HG03095 (cell line): ENCODE data around the gene APIP.
A peak's percentile ranks its signal among the peaks of the same experiment; 100 is the strongest.

Experiments
- ATAC-seq: cut with Tn5 transposase; IDR thresholded peaks from one replicate; pipeline ENCODE4 v1.9.1; 2021; ENCODE audit warnings: moderate library complexity; ENCODE audit not compliant: unreplicated experiment

APIP gene, protein sequence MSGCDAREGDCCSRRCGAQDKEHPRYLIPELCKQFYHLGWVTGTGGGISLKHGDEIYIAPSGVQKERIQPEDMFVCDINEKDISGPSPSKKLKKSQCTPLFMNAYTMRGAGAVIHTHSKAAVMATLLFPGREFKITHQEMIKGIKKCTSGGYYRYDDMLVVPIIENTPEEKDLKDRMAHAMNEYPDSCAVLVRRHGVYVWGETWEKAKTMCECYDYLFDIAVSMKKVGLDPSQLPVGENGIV

DNA sequence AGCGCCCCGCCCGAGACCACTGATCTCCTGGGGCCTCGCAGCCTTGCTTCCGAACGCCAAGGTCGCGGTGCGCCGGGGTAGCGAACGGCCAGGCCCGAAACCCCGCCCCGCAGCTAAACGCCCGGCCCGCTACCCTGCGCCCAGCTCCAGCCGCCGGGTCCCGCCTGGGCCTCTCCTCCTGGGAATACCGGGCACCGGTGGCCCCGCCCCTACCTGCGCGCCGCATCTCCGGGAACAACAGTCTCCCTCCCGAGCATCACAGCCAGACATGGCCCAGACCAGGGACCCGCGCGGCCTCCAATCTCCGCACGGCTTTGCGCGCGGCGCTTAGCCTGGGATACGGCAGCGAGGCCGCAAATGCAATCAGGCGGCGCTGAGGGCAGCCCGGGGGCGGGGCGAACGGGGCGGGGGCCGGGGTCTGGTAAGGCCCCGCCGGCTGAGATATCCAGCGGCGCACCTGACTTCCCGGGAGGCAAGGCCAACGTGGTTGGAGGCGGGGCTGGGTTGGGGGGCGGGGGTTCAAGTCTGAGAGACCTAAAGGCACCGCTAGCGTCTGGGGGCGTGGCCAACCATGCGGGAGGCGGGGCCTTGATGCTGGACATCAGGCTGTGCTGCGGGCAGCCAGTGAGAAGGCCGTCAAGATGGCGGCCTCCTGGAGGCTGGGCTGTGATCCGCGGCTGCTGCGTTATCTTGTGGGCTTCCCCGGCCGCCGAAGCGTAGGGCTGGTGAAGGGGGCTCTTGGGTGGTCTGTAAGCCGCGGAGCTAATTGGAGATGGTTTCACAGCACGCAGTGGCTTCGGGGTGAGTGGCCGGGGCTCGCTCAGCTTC lies at the start of gene APIP, which contains the start of gene PDHX:
Gene APIP (minus strand): TSS at position 365 of the 828 bp plus-strand sequence. CDS start 95 bp downstream, at position 270.
Gene PDHX (plus strand): TSS at position 604 of the 828 bp plus-strand sequence. CDS start 38 bp downstream, at position 642.
- ATAC-seq: peak; percentile 95

DNA sequence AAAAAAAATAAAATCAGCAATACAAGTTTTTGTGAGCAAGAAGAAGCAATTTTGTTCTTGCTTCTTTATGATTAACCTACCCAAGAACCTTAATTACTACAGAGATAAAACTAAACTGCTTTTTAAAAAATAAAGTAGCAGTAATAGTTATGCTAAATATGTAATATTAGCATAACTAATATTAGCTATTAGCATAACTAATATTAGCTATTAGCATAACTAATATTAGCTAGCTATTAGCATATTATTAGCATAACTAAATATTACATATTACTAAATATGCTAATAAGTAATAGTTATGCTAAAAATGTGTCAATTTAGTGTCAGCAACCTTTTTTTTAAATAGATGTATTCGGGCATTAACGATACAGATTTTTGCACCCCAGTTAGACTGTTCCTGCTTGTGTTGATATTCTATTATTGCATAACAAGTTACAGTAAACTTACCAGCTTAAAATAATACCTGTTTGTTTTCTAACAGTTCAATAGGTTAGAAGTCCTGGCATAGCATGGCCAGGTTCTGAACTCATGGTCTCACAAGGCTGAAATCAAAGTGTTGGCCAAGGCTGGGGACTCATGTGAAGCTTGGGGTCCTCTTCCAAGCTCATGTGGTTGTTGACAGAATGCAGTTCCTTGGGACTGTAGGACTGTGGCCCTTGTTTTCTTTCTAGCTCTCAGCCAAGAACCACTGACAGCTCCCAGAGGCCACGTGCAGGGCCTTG lies 48.6 kb upstream of the APIP start:
- no peak for ATAC-seq

DNA sequence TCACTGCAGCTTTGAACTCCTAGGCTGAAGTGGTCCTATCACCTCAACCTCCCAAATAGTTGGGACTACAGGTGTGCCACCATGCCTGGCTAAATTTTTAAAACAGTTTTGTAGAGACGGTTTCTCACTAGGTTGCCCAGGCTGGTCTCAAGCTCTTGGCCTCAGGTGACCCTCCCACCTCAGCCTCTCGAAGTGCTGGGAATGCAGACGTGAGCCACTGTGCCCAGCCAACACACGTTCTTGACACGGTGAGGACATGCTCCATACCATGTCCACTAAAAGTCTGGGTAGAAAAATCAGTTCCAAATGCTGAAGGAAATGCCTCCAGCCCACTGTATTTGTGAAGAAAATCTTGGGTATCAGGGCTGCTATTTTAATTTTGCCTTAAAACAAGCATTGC lies 47.2 kb upstream of the APIP start:
- no peak for ATAC-seq

DNA sequence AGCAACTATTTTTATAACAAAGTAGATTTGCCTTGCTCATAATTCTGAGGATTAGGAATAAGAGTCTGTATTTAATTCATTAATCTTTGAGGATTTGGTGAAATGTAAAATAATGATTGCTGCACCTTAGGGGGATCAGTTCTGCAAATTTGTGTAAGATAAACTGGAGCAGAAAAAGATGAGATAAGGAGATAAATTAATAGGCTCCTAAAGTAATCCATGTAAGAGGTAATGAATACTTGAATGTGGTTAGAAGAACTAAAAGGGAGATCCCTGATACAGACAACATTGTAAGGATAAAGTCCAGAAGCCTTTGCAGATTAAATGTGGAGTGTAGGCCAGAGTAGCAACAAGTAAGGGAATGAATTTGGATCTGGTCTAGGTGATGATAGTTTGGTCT lies 45.9 kb upstream of the APIP start:
- no peak for ATAC-seq

DNA sequence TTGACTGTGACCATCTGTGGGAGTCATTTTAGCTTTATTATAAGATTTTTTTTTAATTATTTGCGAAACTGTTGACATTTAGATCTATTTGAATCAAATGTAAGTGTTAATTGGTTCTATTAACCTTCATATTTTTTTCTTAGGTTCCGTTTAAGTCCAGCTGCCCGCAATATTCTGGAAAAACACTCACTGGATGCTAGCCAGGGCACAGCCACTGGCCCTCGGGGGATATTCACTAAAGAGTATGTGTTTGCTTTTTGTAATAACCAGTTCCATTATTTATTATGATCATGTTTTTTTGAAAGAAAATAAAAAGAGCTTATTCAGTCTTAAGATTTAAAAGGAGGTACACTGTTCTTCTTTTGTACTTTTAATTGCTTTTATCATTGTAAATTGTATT lies 44.1 kb upstream of the APIP start:
- ATAC-seq: no peak

DNA sequence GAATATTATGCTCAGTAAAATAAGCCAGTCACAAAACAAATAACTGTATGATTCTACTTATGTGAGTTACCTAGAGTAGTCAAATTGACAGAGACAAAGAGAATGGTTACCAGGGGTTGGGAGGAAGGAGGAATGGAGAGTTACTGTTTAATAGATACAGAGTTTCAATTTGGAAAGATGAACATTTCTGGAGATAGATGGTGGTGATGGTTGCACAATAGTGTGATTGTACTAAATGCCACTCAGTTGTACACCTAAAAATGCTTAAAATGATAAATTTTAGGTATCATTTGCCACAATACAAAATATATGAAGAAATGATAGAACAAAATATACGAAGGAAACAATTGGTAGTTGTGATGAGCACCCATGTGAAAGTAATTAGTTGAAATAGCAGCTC lies 43.6 kb upstream of the APIP start:
- ATAC-seq: no peak

DNA sequence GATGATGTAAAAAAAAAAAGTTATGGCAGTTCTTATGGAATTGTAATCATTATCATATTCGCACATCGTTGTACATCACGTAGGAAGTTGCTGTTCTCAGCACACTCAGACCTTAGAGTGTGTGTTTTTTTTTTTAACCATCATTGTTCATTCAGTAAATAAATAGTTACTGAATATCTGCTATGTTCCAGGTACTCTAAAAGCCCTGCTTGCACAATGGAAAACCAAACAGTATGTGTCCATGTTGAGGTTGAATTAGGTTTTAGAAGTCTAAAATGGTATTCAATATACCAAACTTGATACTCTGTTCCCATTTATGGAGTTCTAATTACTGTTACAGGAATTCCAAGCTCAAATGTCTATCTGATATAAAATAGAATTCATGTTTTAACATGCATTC lies 41.4 kb upstream of the APIP start:
- no peak for ATAC-seq

DNA sequence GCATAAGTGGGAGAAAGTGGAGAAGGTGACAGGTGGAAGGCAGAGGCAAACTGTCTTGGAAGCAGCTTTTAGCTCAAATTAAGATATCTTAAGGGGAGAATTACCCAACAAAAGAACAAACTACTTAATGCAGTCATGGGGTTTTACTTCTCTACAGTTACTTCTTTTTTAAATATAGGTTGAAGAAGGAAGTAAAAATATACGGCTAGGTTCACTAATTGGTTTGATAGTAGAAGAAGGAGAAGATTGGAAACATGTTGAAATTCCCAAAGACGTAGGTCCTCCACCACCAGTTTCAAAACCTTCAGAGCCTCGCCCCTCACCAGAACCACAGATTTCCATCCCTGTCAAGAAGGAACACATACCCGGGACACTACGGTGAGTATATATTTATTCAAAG lies 41.0 kb upstream of the APIP start:
- no peak for ATAC-seq

DNA sequence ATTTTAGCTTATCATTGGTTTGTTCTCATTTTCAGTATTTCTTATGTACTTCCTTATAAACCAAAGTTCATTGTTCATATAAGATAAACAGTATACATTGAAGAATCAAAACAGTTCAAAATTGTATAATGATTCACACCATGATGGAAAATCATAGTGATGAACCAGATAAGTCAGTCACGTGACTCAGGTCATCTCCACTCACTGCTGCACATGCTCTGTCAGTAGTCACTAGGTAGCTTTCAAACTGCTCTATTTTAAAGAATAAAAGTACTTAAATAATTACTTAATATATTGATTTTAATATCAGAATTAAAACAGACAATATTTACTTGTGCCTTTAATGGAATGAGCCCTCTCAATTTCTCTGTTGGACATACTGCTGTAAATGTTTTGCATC lies 37.8 kb upstream of the APIP start:
- ATAC-seq: no peak

DNA sequence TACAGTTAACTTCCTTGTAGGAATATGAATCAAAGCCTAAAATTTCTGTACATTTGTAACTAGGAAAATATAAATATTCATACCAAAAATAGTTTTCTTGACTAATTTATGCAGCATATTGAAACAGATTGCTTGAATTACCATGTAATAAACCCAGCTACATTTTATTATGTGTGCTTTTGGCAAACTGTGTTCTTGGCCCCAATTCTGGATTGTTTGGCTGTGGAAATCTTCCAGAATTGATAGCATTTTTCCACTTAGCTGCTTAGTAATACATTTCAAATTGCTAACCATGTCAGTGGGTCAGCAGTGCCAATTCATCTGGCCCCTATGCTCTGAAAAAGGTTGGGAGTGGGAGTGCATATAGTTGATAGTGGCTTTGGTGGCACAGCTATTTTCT lies 32.5 kb upstream of the APIP start:
- ATAC-seq: no peak

DNA sequence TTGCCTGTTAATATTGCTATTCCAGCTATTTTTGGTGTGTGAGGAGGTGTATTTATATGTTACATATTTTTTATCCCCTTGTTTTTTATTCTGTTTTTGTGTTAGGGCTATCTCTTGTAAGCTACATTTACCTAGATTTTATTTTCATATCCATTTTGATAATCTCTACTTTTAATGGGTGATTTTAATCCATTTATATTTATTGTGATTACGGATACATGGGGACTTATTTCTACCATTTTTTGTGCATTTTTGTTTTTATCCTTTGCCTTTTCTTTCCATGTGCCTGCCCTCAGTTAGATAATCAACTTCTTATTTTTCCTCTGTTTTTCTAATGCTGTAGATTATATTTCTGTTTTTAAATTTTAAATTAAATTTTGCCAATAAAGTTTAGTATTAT lies 28.5 kb upstream of the APIP start:
- ATAC-seq: no peak

DNA sequence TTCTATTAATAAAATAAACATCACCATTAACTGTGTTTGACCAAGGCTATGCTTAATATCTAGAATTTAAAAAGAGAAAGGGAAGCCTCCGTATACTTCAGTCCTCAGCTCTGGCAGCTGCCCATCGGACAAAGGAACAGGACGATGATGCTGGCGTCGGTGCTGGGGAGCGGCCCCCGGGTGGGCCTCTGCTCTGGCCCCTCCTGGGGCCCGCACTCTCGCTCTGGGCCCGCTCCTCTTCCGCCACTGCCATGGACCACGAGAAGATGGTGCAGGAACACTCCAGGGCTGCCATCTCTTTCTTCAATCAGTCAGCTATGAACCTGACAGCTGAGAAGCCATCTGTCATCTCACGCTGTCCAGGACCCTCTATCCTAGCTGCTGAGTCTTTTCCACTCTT lies 25.5 kb upstream of the APIP start:
- no peak for ATAC-seq

DNA sequence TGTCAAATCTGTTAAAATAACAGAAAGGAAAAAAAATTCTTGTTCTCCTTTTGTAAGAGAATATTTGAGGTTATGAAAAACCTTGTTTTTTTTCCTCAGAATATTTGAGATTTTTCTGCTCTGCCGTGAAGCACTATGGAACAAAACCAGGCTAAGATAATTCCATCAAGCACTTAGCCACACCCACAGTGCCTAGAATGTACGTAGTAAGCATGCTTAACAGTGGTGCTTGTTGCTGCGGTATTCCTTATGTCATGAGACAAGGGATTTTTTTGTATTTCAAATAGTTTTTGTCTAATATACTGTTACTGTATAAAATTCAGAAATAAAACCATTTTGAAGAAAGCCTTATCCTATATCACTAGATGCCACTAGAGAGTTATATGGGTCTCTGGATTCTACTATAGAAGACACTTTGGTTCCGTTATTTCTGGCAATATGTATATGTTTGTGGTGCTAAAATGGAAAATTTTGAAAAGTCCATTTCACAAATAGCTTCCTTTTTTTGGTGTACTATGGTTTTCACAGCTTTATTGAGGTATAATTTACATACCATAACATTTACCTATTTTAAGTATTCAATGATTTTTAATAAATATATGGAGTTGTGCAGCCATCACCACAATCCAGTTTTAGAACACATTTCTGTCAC lies 24.0 kb upstream of the APIP start:
- no peak for ATAC-seq

DNA sequence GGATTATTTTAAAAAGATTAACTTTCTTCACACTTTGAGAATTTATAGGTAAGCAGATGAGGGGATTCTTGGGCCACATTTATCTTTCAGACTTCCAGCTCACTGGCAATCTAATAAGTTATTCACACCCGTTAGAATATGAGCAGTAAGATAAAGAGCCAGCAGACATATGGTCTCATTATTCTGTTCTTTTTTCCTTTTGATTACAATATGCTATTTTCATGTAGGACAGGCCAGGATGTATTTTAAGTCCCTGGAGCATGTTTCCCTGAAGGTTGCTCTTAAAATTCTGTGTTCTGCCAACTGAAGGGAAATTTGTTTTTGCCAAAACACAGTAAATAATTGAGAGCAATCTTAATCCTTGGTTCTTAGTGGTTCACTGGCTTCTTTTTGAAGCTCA lies 22.4 kb upstream of the APIP start:
- no peak for ATAC-seq

DNA sequence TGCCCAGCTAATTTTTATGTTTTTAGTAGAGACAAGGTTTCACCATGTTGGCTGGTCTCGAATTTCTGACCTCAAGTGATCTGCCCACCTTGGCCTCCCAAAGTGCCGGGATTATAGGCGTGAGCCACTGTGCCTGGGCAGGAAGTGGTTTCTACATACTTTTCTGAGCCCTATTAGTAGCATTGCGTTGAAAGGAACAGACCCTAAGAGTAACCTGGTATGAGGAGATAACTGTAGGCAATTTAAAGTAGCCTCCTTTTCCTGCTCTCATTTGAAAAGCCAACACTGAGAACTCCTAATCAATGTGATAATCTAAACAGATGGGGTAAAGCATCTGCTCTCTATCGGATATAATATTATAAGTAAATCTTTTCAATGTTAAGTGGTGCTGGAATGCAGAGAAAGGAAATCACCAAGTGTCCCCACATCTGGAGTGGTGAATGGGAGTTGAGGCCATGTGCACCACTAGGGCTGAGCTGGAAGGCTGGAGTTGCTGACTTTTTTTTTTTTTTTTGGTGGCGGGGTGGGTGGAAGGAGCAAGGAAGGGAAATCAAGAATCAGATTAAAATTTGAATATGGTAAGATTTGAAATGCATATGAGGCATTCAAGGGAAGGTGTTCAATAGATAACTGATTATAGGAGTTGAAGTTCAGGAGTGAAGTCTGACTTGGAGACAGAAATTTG lies 20.9 kb upstream of the APIP start:
- no peak for ATAC-seq

DNA sequence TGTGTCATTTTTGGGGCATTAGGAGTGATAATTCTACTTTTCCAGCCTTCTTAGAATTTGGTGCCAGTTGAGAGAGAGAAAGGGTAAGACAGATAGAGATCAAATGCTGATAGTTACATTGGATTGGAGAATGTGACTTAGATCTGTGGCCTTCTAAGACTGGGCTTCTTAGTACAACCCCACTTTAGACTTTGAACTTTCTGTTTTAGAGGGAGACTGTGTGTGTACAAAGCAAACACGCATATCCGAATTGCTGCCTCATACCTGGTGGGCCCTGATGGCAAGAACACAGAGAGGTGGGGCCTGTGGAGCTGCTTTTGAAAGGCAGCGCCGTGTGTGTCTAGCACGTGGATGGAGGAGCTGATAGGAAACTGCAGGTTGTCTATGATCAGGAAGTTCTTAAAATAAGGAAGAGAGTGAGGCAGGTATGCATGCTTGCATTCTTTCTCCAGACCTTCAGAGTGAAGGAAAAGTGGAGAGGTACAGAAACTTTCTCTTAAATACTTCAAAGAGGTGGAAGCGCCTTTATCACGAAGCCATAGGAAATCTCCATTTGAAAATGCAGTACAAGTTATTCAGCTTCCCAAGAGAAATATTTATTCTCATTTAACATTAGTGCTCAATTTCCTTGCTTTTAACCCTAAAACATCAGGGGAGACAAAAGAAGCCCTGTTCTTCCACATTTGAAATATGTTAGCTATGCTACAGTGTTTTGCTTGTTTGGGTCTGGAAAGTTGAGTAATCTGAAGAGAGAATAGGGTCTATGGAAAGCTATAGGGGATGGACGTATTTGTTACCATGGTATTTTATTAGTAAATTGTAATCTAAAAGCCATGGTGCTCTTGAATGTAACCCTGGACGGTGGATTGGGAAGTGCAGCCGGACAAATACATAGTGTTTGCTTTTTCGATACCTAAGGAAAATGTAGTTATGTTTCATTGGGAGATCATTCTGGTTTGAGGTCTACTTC lies 13.9 kb upstream of the APIP start:
- ATAC-seq: no peak

DNA sequence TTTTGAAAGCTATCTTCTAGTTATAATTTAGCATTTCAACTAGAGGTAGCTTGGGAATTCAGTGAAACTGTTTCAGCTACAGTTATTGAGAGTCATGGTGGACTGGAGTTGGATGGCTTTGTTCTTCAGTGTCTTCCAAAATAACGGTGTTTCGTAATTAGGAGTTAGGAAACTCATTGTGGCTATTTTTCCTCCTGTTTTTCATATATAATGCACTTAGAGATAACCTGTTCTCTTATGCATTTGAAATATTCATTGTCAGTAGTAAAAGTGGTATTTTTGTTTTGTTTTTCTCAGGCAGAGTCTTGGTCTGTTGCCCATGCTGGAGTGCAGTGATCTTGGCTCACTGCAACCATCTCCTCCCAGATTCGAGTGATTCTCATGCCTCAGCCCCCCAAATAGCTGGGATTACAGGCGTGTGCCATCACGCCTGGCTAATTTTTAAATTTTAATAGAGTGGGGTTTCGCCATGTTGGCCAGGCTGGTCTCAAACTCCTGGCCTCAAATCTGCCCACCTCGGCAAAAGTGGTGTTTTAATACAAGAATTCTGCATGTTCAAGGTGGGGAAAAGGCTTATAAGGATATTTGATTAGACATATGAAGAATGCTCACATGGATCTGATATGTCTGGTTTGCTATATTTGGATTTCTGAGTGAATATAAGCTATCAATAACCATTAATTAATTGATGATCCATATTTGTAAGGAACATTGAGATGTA lies 12.9 kb upstream of the APIP start:
- ATAC-seq: no peak

DNA sequence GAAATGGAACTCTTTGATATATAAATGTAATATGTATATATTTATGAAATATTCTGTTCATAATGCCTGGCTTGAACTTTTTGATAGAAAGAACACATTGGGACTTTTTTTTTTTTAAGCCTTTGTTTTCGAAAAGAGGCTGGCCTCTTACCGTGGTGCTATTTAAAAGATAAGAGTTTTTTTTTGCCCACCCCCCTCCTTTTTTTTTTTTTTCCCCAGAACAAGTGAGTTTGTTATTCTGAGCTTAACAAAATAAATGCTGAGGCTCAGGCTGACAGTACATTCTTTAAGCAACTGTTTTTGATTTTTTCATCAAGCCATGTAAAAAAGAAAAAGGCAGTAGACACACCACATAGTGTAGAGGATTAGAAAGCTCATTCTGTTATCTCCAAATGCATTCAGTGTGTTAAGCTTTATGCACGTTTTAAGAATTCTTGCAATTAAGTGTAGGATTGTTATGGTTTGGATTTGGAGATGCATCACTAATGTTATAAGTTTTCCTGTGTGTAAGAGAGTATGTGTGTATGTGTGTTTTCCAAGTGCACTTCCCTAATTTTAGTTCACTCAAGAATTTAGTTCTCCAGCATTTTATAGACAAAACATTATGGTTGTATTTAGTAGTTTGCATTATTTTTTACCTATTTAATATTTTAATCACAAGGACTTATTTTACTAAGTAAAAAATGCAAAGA lies 12.2 kb upstream of the APIP start:
- ATAC-seq: no peak

DNA sequence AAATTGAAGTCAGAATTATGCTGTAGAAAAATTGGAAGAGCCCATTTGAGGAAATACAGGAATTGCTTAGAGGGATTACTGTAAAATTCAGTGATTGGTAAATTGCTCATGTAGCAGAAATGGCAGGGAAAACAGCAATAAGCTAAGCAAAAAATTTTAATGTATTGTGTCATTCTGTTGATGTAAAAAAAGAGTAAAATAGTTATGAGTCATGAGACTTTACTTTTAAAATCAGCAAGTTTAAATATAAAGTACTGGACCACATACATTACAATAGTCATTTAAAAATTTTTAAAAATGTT lies 10.6 kb upstream of the APIP start:
- no peak for ATAC-seq
